Neutrophil (primary cell): ENCODE measurements around the gene RNASE12.
"Not testable (repeated sequence)": the region's sequence is repeated elsewhere in the genome, so short reads cannot be mapped to it uniquely, and the experiment has no call there.

Experiments used
- H3K27ac ChIP-seq: fragments of 200-600 bp; sonication (generic); 2 replicates; pipeline ENCODE4 v1.5.1; 2016; ENCODE audit warnings: mild to moderate bottlenecking, moderate library complexity
- H3K27me3 ChIP-seq: fragments of 200-600 bp; sonication (generic); 2 replicates; pipeline ENCODE4 v1.6.0; 2016; ENCODE audit warnings: mild to moderate bottlenecking
- H3K36me3 ChIP-seq: fragments of 200-600 bp; sonication (generic); 2 replicates; pipeline ENCODE4 v1.5.1; 2017
- H3K4me1 ChIP-seq, 2 experiments: fragments of 200-600 bp in 1 of 2; sonication (generic) in 1 of 2; 1 replicate in 1 of 2; 2 replicates in 1 of 2; pipeline versions ENCODE4 v1.5.1 to v1.6.1; 2013 to 2016; ENCODE audit warnings: low read depth in 1 of 2, low read length in 1 of 2, mild to moderate bottlenecking in 1 of 2, moderate library complexity in 1 of 2; ENCODE audit not compliant: control insufficient read depth in 1 of 2, insufficient read depth in 1 of 2
- H3K4me3 ChIP-seq, 2 experiments: fragments of 200-600 bp in 1 of 2; sonication (generic) in 1 of 2; 1 replicate in 1 of 2; 2 replicates in 1 of 2; pipeline ENCODE4 v1.5.1; 2013 to 2016; ENCODE audit warnings: low read depth in 1 of 2, low read length in 1 of 2, mild to moderate bottlenecking in 1 of 2, moderate library complexity in 1 of 2
- H3K9me3 ChIP-seq: fragments of 200-600 bp; sonication (generic); 2 replicates; pipeline ENCODE4 v1.5.1; 2016
- CTCF ChIP-seq: fragments of 200-600 bp; sonication (generic); IDR thresholded peaks from 2 replicates; pipeline ENCODE4 v1.5.1; 2016; ENCODE audit warnings: antibody characterized with exemption

RNASE12 gene

GRCh38 chr14:20624495-20625070, 33.4 kb upstream of the RNASE12 start:
- Histone ChIP-seq H3K36me3 (no peaks in the 10 kb centered on the region), H3K9me3 (no peaks in the 10 kb centered on the region), H3K27ac (no peak overlapping the region), H3K4me1 (peaks cover 34 to 41% of the 10 kb centered on the region in 2 experiments), H3K27me3 (peaks cover 50% of the 10 kb centered on the region), H3K4me3 (peak overlapping the region; percentile 17 to 23)
- TF ChIP-seq CTCF = no peak

- Histone ChIP-seq H3K36me3 (no peaks in the 10 kb centered on the region), H3K4me1 (peaks cover 34 to 41% of the 10 kb centered on the region in 2 experiments), H3K9me3 (no peaks in the 10 kb centered on the region), H3K4me3 (peak overlapping the region in 1 of 2 experiments; percentile 23), H3K27me3 (peaks cover 43% of the 10 kb centered on the region), H3K27ac (no peak overlapping the region)
- TF ChIP-seq CTCF = no peak
These were observed 32.6 kb upstream of the RNASE12 start for GRCh38 chr14:20623798-20624197.

GRCh38 chr14:20622816-20623291, 31.7 kb upstream of the RNASE12 start:
- no peak for TF ChIP-seq CTCF
- no peak overlapping the region for H3K27ac ChIP-seq
- peaks cover 42 to 48% of the 10 kb centered on the region in 2 experiments for H3K4me1 ChIP-seq
- no peaks in the 10 kb centered on the region for H3K9me3 ChIP-seq
- H3K36me3 ChIP-seq = no peaks in the 10 kb centered on the region
- H3K27me3 ChIP-seq = peaks cover 33% of the 10 kb centered on the region
- H3K4me3 ChIP-seq = peak overlapping the region; percentile 21 to 23

- no peak for TF ChIP-seq CTCF
- H3K9me3 ChIP-seq = no peaks in the 10 kb centered on the region
- H3K4me1 ChIP-seq = peaks cover 44% of the 10 kb centered on the region in 2 experiments
- H3K4me3 ChIP-seq = no peak overlapping the region
- no peaks in the 10 kb centered on the region for H3K36me3 ChIP-seq
- no peak overlapping the region for H3K27ac ChIP-seq
- peaks cover 14% of the 10 kb centered on the region for H3K27me3 ChIP-seq
These were observed 29.8 kb upstream of the RNASE12 start for GRCh38 chr14:20620798-20621478.

- H3K9me3 ChIP-seq, H3K4me3 ChIP-seq, H3K27ac ChIP-seq, H3K36me3 ChIP-seq, H3K27me3 ChIP-seq: not testable (repeated sequence)
- peaks cover 32 to 33% of the 10 kb centered on the region in 2 experiments for H3K4me1 ChIP-seq
These were observed 28.5 kb upstream of the RNASE12 start for GRCh38 chr14:20619688-20620087.

GRCh38 chr14:20618271-20618749, 27.1 kb upstream of the RNASE12 start:
- H3K9me3 ChIP-seq = no peaks in the 10 kb centered on the region
- no peak overlapping the region for H3K4me3 ChIP-seq
- peaks cover 27 to 33% of the 10 kb centered on the region in 2 experiments for H3K4me1 ChIP-seq
- peak overlapping the region; percentile 30 for H3K27ac ChIP-seq
- H3K27me3 ChIP-seq = peaks cover 10% of the 10 kb centered on the region
- TF ChIP-seq CTCF = no peak
- no peaks in the 10 kb centered on the region for H3K36me3 ChIP-seq
